NCI-H128 (cell line): ENCODE measurements around the gene ADGRF1.
A peak's percentile ranks its signal among the peaks of the same experiment; 100 is the strongest.
"Not testable (repeated sequence)": the region's sequence is repeated elsewhere in the genome, so short reads cannot be mapped to it uniquely, and the experiment has no call there.

ENCODE experiments used
- DNase-seq: peaks from one replicate; lab custom pipeline; 2025; ENCODE audit not compliant: unreplicated experiment; lab: John Stamatoyannopoulos, UW

ADGRF1 gene

DNA sequence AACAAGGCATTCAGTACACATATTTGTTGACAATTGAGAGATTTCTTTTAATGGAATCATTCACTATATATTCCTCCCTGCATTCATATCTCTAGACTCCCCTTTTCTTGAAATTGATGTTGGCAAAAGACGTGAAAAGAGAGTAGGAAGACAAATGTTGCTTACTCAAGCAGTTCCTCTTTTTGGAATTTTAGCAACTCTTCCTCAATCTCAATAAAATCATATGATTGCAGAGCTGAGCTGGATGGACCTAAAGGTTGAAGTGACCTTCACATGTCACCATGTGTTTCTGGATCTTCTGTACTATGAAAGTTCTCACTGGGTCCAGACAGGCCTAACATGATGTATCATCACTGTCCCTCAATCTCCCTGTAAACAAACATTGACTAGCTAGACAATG lies 18.6 kb downstream of the ADGRF1 start:
- DNase-seq = no peak

DNA sequence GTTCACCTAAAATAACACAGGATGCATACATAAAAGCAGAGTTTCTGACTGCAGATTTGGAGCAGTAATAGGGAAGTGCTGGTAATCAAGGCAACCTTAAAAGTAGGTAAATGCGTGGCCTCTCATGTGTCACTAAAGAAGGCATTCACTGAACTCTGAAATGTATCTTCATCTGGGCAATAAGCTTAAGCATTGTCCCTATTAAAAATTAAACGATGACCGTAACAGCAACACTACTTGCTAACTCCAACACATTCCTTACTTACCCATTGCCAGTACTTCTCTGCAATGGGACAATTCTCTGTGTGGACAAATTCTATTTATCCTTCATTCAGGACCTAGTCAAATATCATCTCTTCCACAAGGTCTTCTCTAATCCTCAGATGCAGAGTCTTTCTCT lies 19.9 kb downstream of the ADGRF1 start:
- no peak for DNase-seq

DNA sequence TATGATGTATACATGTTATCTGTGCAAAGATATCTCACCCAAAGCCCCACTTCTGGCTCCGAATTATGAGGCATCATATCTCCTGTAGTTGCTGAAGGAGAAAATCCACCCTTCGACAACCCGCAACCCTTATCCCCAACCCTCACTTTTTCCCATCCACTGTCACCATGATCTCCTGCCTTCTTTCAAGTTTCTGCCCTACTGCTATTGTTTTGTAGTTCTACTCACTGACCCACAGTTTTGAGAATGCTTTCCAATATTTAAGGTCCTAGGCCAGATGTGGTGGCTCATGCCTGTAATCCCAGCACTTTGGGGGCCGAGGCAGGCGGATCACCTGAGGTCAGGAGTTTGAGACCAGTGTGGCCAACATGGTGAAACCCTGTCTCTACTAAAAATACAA lies 22.2 kb downstream of the ADGRF1 start:
- no peak for DNase-seq

DNA sequence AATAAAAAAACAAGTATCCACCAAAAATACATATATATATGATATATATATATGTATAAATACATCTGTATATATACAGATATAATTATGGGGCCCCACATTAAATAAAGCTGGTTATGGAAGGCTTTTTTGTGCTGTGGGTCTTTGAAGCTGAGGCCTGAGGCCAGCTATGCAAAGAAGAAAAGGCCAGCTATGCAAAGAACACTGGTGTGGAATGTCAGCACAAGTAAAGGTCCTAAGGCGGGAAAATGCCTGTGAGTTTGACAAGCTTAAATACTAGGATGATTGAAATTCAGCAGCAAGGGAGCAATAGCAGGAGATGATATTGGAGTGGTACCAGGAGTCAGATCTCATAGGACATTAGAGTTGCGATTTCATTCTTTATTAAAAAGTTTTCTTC lies 25.2 kb downstream of the ADGRF1 start:
- DNase-seq = no peak

DNA sequence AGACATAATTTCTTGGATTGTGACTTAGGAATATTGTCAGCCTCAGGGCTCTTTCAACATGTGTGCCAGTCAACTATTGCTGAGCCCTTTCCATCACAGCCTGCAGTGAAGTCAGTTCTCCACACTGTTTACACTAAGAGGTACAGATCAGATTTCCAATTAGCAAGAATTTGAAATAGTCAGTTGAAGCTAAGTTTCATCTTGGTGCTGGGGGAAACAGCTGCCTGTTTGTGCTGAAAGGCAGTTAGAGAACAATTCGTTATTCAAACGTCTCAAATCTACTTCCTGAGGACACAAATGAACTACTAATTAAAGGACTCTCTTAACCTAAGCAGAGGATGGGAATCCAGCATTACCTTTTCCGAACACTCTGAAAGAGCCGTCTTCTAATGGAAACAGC lies 25.9 kb downstream of the ADGRF1 start:
- peak; percentile 10 for DNase-seq

DNA sequence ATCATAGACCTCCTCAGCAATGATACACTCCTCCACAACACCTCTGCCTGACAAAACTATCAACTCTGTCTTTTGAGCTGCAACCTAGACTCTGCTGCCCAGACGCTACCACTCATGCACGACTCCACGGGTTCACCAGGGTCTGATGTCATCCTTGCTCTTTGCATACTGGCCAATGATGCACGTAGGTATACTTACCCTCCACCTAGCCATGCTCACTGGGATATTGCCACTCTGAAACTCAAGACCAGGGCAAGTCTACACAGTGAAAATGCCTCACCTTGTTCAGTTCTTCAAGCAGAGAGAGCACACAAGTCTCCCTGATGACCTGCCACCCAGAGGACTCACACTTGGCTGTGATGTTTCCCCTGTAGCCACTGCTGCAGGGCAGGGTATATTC lies 27.7 kb downstream of the ADGRF1 start:
- no peak for DNase-seq

DNA sequence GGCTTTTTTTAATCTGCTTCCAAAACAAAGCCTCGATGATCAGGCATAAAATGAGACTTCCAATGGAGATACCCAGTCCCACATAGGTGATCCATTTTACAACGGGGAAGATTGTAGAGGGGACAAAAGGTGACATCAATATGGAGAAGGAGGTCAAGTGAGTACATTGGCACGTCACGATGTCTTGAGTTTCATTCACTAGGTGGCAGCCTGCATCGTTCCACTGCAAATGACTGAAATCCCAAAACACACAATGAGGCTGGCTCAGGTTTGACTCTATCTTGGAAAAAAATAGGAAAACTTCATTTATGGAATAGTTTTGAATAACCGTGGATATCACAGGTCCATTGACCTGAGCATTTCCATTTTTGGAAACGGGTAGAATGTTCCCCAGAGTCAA lies 32.5 kb downstream of the ADGRF1 start:
- no peak for DNase-seq

DNA sequence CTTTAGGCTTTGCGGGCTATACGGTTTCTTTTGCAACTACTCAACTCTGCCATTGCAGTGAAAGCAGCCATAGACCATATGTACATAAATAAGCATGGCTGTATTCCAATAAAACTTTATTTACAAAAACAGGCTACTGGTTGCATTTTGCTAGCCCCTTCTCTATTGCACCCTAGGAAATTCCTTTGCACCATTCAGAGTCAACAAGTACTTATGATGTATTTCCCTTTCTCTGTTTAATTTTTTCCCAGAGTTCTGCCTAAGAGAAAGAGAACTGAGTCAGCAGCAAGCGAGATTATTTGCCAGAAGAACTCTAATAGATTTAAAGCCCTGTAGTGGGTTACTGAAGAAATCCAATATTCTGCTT lies 33.8 kb downstream of the ADGRF1 start:
- no peak for DNase-seq

DNA sequence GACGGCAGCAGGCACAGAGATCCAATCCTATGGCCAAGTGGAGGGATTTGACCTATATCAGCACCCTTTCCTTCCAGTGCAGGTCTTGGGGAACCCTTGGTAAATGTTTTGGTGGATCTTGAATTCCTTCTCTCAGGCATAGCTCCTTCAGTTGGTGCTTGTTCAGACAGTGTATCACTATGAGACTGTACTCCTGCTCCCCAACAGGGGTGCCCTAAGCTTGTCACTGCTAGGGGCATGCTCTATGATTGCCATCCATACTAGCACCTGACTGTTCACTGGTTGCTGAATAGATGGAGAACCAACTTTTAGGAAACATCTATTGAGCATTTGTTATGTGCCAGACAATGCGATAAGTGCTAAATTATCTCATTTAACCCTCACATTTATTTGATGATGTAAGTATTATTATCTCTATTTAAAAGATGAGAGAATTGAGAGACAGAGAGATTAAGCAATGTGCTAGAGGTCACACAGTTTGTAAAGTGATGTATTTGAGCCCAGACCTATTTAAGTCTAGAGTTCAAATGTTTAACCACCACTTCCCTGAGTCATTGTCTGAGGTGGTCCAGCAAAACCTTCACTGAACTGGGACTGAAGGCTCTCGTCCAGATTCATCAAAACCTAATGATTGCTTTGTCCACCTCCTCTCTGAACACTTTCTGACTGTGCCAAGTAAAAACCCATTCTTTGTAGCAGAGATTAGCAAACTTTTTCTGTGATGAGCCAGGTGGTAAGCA lies 34.3 kb downstream of the ADGRF1 start:
- DNase-seq = no peak

DNA sequence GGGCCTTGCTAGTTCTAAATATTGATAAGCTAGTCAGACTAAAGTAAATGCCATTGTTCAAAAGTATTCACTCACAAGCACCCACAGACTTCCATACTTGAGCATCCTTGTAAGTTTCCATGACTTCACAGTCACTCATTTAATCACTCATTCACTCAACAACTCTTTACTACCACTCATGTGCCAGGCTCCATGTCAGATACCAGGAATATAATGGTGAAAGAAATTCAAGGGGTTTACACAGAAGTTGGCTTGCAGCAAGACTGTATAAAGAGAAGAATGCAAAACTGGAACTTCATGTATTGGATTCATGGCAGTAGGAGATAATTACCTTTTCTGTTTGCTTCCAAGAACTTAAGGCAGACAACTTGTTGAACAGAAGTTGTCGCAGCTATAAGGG lies 36.6 kb downstream of the ADGRF1 start:
- no peak for DNase-seq

DNA sequence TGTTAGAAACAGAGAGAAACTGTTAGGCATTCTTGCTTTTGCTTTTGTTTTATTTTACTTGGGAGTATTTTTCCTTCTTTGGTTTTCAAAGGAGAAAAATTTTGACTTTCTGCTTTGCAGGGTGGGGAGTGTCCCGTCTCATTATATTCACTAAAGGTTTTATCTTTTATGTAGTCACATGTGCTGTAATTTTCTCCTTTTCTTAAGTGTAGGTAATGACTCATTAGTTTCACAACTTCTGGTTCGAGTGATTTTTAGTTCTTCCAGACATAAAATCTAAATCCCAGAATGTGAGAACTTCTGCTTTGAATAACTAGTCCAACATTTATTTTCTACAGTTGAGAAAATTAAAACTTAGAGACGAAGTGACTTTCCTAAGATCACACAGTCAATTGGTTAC lies 37.7 kb downstream of the ADGRF1 start:
- no peak for DNase-seq

DNA sequence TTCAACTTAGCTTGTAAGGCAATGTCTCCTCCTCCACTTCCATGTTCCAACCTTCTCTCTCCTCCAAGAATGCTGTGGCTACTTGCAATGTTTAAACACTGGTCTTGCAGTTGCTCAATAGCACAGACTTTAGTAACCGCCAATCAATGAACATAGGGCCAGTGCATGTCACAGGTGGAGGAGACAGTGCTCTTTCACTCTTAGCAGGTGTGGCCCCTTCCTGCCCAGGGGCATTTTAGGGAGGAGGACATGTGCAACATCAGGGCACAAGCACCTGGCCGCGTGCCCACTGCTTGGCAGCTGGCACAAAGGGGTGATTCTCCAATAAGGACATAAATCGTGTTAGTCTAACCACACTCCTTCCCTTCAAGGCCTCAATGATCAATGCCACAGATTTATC lies 41.3 kb downstream of the ADGRF1 start:
- no peak for DNase-seq

DNA sequence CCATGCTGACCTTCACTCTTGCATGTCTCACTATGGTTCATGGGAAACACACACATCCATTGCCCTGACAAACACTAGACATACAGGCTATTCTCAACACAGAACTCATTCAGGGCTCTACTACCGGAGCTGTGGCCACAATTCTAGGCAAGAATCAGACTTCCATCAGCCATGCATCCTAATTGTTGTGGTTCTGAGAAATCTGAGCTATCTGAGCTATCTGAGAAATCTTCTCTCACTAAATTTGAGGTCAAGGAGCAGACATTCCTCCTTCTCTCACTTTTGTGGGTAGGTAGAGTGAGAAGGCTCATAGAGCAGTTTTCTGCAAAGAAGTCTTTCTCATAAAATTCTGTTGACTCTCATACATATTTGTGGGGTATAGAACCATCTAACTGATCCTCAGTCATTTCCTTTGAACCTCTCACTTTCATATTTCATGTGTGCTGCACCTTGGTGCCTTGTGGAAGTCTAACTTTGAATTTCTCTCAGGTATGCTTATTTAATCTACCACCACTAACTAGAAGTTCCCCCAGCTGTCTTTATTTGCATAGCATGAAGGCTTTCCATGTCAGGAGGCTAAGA lies 43.6 kb downstream of the ADGRF1 start:
- no peak for DNase-seq

DNA sequence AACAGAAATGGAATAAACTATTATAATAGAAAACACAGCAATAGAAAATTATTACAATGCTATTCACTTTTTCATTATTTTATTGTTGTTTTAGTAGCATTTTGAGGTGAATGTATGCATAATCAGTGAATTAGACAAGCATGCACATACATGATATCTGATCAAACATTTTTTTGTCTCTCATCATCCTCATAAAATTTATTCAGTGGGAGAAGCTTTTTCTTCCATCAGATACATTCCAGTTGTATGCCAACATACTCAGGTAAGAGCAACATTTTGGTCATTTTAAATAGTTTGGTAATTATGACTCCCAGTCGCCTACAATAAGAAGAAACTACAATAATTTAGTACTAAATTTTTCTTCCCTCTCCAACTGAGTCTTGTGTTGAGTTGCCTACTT lies 44.5 kb downstream of the ADGRF1 start:
- DNase-seq = no peak

DNA sequence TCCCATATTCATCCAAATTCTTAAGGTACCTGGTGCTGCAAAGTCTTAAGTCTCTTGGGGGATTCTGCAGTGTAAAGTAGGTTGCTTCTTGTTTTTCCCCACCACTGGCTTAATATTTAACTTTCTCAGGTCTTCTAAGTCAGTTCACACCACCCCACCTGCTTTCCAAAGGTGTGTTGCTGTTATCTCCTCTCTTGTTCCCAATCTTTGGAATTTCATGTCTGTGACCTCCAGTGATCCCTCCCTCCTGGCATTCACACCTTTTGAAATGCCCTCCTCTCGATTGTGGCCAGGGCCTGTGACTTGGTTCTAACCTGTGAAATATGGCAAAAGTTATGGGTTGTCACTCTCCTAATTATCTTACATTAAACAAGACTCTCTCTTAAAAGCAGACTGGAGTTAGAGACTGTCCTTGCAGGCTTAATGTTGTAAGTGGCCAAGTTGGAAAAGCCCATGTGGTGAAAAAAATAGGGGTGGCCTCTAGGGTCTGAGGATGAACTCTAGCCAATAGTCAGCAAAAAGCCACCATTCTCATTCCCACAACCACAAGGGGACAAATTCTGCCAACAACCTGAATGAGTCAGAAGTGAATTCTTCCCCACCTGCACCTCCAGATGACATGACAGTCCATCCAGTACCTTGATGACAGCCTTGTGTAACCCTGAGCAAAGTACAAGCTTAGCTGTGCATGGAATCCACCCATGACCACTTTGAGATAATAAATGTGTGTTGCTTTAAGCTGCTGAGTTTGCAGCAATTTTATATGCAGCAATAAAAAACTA lies 45.1 kb downstream of the ADGRF1 start:
- DNase-seq = no peak

DNA sequence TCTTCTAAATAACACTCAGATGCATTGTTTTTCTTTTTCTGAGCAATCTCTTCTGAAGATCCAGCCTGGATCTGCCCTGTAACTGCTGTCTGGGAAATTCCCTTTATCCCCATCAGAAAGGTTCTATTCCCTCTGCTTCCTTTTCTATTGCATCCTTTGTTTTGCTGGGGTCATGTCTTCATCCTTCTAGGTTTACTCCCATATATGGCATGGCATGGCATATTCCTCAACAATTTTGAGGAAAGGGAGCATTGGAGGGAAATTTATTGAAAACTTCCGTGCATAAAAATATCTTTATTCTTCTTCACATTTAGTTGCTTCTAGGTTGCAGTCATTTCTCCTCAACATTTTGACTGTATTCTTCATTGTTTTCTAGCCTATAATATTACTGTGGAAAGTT lies 47.2 kb downstream of the ADGRF1 start:
- DNase-seq = no peak

DNA sequence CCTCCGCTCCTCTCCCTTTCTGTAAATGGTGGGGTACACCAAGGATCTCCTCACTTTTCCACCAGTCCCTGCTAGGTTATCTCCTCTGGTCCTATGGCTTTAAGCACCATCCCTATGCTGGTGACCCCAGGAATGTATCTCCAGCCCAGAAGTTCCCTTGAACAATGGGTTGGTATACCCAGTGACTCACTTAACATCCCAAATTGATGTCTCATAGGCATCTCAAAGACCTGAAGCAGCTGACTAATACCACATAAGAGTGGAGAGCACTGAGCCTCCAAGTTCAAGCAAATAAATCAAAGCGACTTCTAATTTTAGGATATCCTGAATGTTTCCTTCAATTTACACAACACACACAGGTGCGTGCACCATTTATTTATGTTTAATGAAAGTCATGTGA lies 48.3 kb downstream of the ADGRF1 start:
- DNase-seq = no peak

DNA sequence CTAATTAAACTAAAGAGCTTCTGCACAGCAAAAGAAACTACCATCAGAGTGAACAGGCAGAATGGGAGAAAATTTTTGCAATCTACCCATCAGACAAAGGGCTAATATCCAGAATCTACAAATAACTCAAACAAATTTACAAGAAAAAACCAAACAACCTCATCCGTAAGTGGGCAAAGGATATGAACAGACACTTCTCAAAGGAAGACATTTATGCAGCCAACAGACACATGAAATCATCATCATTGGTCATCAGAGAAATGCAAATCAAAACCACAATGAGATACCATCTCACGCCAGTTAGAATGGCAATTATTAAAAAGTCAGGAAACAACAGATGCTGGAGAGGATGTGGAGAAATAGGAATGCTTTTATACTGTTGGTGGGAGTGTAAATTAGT lies 49.7 kb downstream of the ADGRF1 start:
- not testable (repeated sequence) for DNase-seq

DNA sequence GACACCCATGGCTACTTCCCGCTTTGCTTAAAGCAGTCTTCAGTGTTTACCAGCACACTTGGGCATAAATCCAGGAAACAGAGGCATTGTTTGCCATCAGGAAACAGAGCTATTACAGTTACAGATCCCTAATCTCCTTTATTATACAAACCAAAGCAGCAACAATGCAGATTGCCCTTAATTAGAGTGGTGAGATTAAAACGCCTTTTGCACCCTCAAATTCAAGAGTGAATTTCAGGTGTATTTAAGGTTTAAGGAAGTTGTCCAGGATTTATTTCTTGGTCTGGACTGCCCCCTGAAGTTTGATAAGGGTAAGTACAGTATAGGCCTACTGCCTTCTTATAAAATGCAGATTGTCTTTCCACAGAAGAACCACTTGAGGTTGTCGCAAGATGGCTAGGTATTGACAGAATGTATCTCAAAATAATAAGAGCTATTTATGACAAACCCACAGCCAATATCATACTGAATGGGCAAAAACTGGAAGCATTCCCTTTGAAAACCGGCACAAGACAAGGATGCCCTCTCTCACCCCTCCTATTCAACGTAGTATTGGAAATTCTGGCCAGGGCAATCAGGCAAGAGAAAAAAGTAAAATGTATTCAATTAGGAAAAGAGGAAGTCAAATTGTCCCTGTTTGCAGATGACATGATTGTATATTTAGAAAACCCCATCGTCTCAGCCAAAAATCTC lies 51.2 kb downstream of the ADGRF1 start:
- not testable (repeated sequence) for DNase-seq

DNA sequence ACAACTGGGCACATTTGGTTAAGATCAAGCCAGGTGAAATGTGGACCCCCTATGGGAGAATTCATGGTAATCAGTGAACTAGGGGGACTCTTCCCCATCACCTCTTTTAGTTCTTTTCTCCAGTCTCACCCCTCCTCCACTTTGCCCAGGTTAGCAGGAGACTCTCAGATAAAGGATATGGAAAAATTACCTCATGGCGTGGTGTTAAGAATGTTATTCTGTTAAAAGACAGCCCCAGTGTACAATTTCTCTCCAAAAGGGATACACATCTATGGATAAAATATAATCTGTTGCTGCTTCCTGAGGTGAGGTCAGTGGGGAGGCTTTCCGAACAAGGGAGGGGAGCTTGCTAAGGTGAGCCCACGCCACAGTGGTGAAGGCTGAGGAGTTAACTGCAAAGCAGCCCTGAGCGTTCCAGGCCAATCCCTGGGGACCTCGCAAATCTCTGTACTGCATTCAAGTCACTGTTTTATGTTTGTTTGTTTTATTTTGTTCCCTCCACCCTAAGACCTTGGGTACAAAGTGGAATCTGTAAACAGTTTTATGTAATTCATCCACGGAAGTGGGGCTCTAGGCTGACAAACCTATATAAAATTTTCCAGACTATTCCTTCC lies 52.0 kb downstream of the ADGRF1 start:
- DNase-seq = no peak

DNA sequence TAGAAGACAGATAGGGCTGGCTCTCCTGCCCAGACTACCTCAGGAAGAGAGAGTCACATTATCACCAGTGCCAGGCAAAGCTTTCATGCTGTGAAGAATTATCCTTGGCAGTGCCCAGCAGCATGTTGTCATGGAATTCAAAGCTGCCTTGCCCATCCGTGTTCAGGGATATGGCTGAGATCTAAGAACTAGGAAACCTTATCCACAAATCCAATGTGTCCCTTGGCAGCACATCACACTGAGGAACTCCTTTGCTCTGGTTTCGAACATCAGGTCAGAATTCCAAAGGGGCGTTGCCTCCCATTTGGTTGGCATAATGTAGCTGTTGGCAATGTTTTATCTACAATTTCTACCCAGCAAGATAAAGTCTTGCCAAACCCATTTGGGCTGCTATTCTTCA lies 52.7 kb downstream of the ADGRF1 start:
- no peak for DNase-seq
